Aorta (tissue), 5 donors: Measurements from ENCODE around the gene HAUS7. TPM values are rescaled to one million over a fixed set of nuclear protein-coding genes. Genes with fewer than 3 reads are reported as not detected.

Experiments used
- ATAC-seq: fragments of 200-7000 bp; cut with Tn5 transposase; one replicate; pipeline ENCODE4 v1.9.1; 2022; ENCODE audit warnings: moderate library complexity; ENCODE audit not compliant: low FRiP score
- DNase-seq, 2 donors: peaks; one replicate each; pipeline ENCODE4 v3.0.0-alpha.2; 2020
- H3K27ac ChIP-seq, 2 donors: one replicate each; pipeline ENCODE4 v1.5.1; 2013; ENCODE audit warnings: low read length in 2 of 2, mild to moderate bottlenecking in 2 of 2, moderate library complexity in 2 of 2, control low read depth in 1 of 2, inconsistent platforms in 1 of 2, low read depth in 1 of 2
- H3K27me3 ChIP-seq, 2 donors: one replicate each; pipeline ENCODE4 v1.6.1; 2013; ENCODE audit warnings: control low read depth in 1 of 2, low read length in 1 of 2, mild to moderate bottlenecking in 1 of 2, moderate library complexity in 1 of 2; ENCODE audit not compliant: insufficient read depth in 2 of 2, control insufficient read depth in 1 of 2
- H3K36me3 ChIP-seq, 2 donors: one replicate each; pipeline ENCODE4 v1.6.1; 2013; ENCODE audit warnings: control low read depth in 1 of 2, low read length in 1 of 2, mild to moderate bottlenecking in 1 of 2; ENCODE audit not compliant: insufficient read depth in 2 of 2, control insufficient read depth in 1 of 2
- H3K4me1 ChIP-seq, 2 donors: one replicate each; pipeline ENCODE4 v1.6.1; 2013; ENCODE audit warnings: low read length in 2 of 2, control low read depth in 1 of 2, mild to moderate bottlenecking in 1 of 2, moderate library complexity in 1 of 2; ENCODE audit not compliant: insufficient read depth in 2 of 2, control insufficient read depth in 1 of 2
- H3K4me3 ChIP-seq, 2 donors: one replicate each; pipeline ENCODE4 v1.5.1; 2013; ENCODE audit warnings: low read length in 2 of 2, control low read depth in 1 of 2, mild to moderate bottlenecking in 1 of 2
- H3K9me3 ChIP-seq: one replicate; pipeline ENCODE4 v1.6.1; 2013; ENCODE audit warnings: mild to moderate bottlenecking, low read length; ENCODE audit not compliant: control insufficient read depth
- WGBS, 2 donors: extraction: QIAGEN DNeasy Blood & Tissue Kit; methylation state at CpG; one replicate each; pipeline ENCODE4 v1.1.7; 2013; 5-methylcytosine and 5-hydroxymethylcytosine counted together
- intact Hi-C, 2 donors: fragments of 100-400 bp; cut with DNase I; formaldehyde crosslinking; loops; one replicate each; pipeline versions ENCODE4 v1.14.2 to v1.15.0; 2022
- polyA plus RNA-seq, 2 donors: library from polyadenylated mRNA; stranded (reverse); fragments of 200-250 nt; gene quantifications; one replicate each; pipeline ENCODE4 v1.2.3, GENCODE V29; 2013
- total RNA-seq, 2 donors: library from RNA; stranded (reverse); fragmentation: NEBNext Ultra II Directional; extraction: Animal tissue kit (Norgen Biotek cat#: 25700); gene quantifications; one replicate each; pipeline ENCODE4 v1.2.1, GENCODE V29; 2021
- donor health status: healthy with polysubstance abuse.
- donor health status: Bipolar disorder and iron deficiency.
- donor health status: DM: no; HTN: no; CAD: no.
- donor health status: DM: no; HTN: no; CAD: no.
- donor health status: DM: yes; HTN: yes; CAD: no.

HAUS7 gene
- total and polyA plus RNA-seq, 4 donors, result 33.1 to 686 (median 55.3) TPM

DNA sequence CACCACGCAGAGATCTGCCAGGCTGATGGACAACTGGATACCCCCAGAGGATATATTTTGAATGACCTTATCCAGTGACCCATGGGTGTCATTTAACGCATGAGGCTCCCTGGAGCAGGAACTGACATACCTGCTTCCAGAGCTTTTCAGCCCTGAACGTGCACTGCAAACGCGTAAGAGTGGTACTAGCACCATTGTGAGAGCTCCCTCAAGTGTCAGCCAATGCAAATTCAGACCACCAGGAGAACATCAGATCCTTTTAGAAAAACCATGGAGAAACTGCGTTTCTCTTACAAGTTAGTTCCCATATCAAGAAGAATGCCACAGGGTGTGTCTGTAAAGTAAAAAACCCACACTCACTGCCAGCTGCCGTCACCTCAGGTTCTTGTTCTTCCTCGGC, 31.8 kb downstream of the HAUS7 start:
- no peaks in the 10 kb centered on the region for H3K9me3 ChIP-seq
- no peak overlapping the region for H3K4me3 ChIP-seq
- H3K36me3 ChIP-seq, result no peaks in the 10 kb centered on the region
- intact Hi-C loops, result no loop called here
- WGBS, 2 donors, result 18 to 42% methylated on average over 8 of the region's 8 CpGs
- no peak overlapping the region for H3K27ac ChIP-seq
- peak in 1 of 2 donors; percentile 15 for DNase-seq
- H3K4me1 ChIP-seq, result no peaks in the 10 kb centered on the region
- H3K27me3 ChIP-seq, result no peaks in the 10 kb centered on the region
- no peak for ATAC-seq

DNA sequence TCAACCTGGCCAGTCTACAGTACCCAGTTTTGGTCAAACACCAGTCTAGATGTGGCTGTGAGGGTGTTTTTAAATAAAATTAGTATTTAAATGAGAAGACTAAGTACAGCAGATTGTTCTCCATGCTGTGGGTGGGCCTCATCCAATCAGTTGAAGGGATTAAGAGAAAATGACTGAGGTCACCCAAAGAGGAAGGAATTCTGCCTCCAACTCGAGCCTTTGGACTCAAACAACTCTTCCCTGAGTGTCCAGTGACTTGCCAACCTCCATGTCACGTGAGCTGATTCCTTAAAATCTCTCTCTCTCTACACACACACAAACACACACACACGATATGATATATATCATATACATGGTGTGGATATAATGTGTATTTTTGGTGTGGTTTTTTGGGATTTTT, 34.5 kb downstream of the HAUS7 start:
- DNase-seq (no peak), ATAC-seq (no peak)
- intact Hi-C loops, result no loop called here
- 71 to 86% methylated on average over 3 of the region's 3 CpGs for WGBS, 2 donors
- H3K27ac ChIP-seq, result no peak overlapping the region
- H3K9me3 ChIP-seq, result peaks cover 1% of the 10 kb centered on the region
- H3K27me3 ChIP-seq, result no peaks in the 10 kb centered on the region
- no peaks in the 10 kb centered on the region for H3K36me3 ChIP-seq
- H3K4me3 ChIP-seq, result no peak overlapping the region
- no peaks in the 10 kb centered on the region for H3K4me1 ChIP-seq

DNA sequence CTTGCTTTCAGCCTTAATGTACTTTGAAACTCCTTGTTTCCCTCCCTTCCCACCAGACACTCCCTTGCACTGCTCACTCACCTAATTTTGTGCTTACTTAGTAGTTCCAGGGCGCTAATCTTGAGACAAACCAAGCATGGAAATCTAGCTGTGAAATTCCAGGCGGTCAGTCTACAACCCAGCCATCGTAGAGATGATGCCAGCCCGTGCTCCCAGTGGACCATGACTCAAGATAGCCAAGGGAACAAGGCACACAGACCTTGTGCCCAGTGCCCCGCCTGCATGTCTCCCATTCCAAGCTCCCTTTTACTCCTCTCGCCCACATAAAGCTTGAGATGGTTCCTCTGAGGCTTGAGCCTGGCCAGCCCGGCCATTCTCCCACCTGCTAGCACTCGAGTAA, 35.6 kb downstream of the HAUS7 start:
- WGBS, 2 donors, result 66 to 79% methylated on average over 8 of the region's 8 CpGs
- peak in 1 of 2 donors; percentile 43 for DNase-seq
- Histone ChIP-seq H3K4me3 (no peak overlapping the region), H3K9me3 (peaks cover 2% of the 10 kb centered on the region), H3K4me1 (no peaks in the 10 kb centered on the region), H3K27ac (no peak overlapping the region), H3K36me3 (no peaks in the 10 kb centered on the region), H3K27me3 (no peaks in the 10 kb centered on the region)
- intact Hi-C loops, result no loop called here
- ATAC-seq, result no peak

DNA sequence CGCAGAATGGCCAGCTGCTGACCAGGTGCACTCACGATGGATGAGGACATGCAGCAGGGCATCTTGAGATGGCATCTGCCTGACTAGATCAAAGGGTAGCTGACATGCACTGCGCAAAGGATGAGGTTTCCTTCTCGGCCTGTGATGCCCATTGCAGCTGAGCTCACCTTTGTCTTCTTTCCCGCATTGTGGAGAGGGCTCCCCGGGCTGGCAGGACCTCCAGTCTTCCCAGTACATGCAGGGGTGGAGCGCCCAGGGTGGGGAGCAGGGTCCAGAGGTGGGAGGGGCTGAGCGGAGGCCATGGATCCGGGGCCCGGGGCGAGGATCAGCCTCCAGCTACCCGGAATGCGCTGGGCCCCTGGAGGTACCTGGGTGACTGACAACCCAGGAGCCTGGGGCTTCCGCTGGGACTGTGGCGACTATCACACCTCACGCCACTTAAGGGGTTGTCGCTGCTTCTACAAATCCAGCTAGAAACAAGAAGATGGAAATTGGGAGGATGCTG, 36.5 kb downstream of the HAUS7 start:
- H3K27me3 ChIP-seq, result no peaks in the 10 kb centered on the region
- ATAC-seq, result no peak
- no peak overlapping the region for H3K4me3 ChIP-seq
- intact Hi-C loops, result no loop called here
- H3K27ac ChIP-seq, result no peak overlapping the region
- DNase-seq, result peak in 1 of 2 donors; percentile 62
- H3K36me3 ChIP-seq, result no peaks in the 10 kb centered on the region
- WGBS, 2 donors, result 91 to 93% methylated on average over 17 of the region's 17 CpGs
- no peaks in the 10 kb centered on the region for H3K4me1 ChIP-seq
- peaks cover 2% of the 10 kb centered on the region for H3K9me3 ChIP-seq

DNA sequence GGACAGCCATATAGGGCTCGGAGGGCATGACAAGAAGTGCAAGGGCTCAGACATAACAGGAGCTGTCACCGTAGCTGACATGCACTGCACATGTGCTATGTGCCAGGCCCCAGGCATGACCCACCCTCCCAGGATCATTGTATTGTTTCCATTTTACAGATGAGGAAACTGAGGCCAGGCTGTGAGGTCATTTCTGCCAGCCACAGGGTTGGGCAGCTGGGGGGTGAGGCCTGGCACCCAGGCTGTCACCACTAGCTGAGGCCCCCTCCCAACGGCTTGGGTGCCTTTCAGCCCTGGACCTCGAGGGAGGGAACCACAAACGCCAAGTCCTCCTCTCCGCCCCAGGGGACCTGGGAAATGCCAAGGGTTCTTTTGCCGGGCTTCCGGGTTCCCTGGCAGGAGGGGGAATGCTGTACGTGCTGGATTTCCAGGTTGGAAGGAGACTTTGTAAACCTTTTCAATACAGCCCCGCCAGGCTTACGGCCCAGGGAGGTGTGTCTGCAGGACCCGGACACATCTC, 37.2 kb downstream of the HAUS7 start:
- Histone ChIP-seq H3K4me1 (no peaks in the 10 kb centered on the region), H3K4me3 (no peak overlapping the region), H3K27me3 (no peaks in the 10 kb centered on the region), H3K36me3 (no peaks in the 10 kb centered on the region), H3K27ac (no peak overlapping the region), H3K9me3 (peaks cover 2% of the 10 kb centered on the region)
- ATAC-seq (no peak), DNase-seq (peak in 1 of 2 donors; percentile 54)
- intact Hi-C loops, result no loop called here
- WGBS, 2 donors, result 66 to 78% methylated on average over 12 of the region's 12 CpGs

DNA sequence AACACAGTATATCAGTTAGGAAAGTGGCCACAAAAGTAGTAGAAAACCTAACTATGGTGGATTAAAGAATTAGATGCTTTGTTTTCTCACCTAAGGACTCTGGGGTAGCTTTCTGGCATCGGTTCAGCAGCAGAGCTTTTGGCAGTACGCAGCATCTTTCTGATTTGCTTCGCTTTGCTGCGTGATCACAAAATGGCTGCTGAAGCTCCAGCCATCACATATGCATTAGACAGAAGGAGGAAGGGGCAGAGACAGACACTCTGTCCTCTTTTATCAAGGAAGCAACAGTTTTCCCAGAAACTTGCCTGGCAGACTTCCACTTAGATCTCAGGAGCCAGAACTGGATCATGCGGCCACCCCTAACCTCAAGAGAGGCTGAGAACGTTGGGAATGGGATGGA, 39.6 kb downstream of the HAUS7 start:
- DNase-seq, result peak in 1 of 2 donors; percentile 8
- Histone ChIP-seq H3K27me3 (no peaks in the 10 kb centered on the region), H3K4me1 (no peaks in the 10 kb centered on the region), H3K4me3 (no peak overlapping the region), H3K36me3 (no peaks in the 10 kb centered on the region), H3K27ac (no peak overlapping the region), H3K9me3 (peaks cover 2% of the 10 kb centered on the region)
- intact Hi-C loops, result no loop called here
- 86 to 91% methylated on average over 6 of the region's 6 CpGs for WGBS, 2 donors
- ATAC-seq, result no peak

DNA sequence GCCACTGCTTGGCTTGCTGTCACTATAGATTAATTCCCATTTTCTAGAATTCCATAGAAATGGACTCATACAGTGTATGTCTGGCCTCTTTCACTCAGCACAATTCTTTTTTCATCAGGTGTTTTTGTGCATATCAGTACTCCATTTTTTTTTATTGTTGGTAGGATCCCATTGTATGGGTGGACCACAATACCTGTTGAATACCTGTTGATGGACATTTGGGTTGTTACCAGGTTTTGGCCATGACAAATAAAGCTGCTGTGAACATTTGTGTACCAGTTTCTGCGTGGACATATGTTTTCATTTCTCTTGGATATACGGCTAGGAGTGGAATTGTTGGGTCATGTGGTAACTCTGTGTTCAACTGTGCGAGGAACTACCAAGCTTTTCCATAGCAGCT, 44.2 kb downstream of the HAUS7 start:
- H3K27ac ChIP-seq, result no peak overlapping the region
- H3K4me3 ChIP-seq, result no peak overlapping the region
- no peaks in the 10 kb centered on the region for H3K36me3 ChIP-seq
- DNase-seq (no peak), ATAC-seq (no peak)
- peaks cover 2% of the 10 kb centered on the region for H3K9me3 ChIP-seq
- H3K27me3 ChIP-seq, result no peaks in the 10 kb centered on the region
- no peaks in the 10 kb centered on the region for H3K4me1 ChIP-seq
- WGBS, 2 donors, result 87 to 95% methylated on average over 3 of the region's 3 CpGs
- intact Hi-C loops, result no loop called here

DNA sequence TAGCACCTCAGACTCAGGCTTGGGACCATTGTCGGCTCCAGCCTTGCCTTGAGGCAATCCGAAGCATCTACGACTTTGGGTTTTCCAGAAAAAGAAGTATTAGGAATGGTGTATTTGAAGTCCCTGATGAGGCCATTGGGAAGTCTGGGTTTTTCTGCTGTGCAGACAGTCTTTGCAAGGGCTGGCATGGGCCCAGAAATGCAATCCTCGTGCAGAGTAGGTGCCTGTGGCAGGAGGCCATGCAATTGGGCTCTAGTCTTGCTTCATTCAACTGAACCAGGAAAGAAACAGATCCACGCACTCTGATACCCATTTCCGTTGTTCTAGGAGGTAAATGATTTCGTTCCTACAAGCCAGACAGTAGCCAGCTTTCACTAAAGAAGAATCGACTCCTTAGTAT, 46.7 kb downstream of the HAUS7 start:
- DNase-seq, result no peak
- ATAC-seq, result no peak

DNA sequence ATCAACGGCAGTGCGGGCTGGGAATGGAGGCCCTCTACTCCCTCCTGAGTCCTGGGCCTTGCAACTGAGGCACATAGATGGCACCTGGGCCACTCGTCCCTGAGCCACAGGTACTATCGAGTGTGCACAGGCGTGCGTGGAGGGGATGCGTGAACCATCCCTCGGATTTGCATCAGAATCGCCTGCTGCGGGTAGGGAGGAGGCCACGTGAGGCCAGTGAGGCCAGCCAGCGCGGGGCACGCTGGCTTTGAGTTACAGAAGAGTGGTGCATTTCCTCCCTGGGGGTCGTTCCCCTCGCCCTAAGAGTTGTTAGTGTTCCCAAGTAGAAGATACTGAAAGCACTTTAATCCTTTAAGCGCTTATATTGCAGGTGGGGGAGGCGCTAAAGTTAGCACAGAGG, 48.5 kb downstream of the HAUS7 start:
- ATAC-seq (no peak), DNase-seq (no peak)
- Histone ChIP-seq H3K4me1 (no peaks in the 10 kb centered on the region), H3K27ac (no peak overlapping the region), H3K27me3 (no peaks in the 10 kb centered on the region), H3K4me3 (no peak overlapping the region), H3K36me3 (no peaks in the 10 kb centered on the region), H3K9me3 (no peaks in the 10 kb centered on the region)
- WGBS, 2 donors, result 90 to 94% methylated on average over 18 of the region's 18 CpGs
- intact Hi-C loops, result no loop called here

More for the DNA sequence above, 46.7 kb downstream of the HAUS7 start:
- Histone ChIP-seq H3K36me3 (no peaks in the 10 kb centered on the region), H3K4me3 (no peak overlapping the region), H3K27ac (no peak overlapping the region), H3K27me3 (no peaks in the 10 kb centered on the region), H3K9me3 (no peaks in the 10 kb centered on the region), H3K4me1 (no peaks in the 10 kb centered on the region)
- intact Hi-C loops, result no loop called here
- 79 to 83% methylated on average over 8 of the region's 8 CpGs for WGBS, 2 donors
